Adipose tissue (tissue), 3 donors: ENCODE results near the gene ATP5PB. TPM values are rescaled to one million over a fixed set of nuclear protein-coding genes. Genes with fewer than 3 reads are reported as not detected.

Experiments
- H3K27ac ChIP-seq: one replicate; pipeline ENCODE4 v1.5.1; 2013; ENCODE audit warnings: low read depth, low read length
- WGBS, 3 donors: extraction: QIAGEN DNeasy Blood & Tissue Kit; methylation state at CpG; one replicate each; pipeline ENCODE4 v1.1.7; 2013; 5-methylcytosine and 5-hydroxymethylcytosine counted together
- polyA plus RNA-seq, 3 donors: library from polyadenylated mRNA; stranded (reverse); fragments of 200-250 nt; gene quantifications; one replicate each; pipeline ENCODE4 v1.2.3, GENCODE V29; 2013
- donor health status: healthy with polysubstance abuse.
- donor health status: Bipolar disorder and iron deficiency.
- donor health status: healthy.

ATP5PB gene
- polyA plus RNA-seq, 3 donors: 144 to 252 (median 245) TPM

DNA sequence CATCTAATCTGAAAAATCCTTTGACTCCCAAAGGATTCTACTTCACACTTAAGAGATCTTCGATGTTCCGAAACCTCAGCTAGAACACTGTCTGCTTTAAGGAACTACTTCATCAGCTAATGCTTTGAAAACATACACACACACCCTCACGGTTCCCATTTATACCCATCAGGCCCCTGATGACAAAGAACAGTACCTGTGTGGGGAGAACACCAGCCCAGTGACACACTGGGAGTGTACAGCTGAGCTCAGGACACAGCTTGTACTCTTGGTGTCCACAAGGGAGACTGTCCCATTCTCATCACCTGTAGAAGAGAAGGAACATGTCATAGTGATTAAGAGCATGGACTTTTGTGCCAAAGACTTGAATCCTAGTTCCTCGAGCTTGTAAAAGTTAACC lies 6.8 kb upstream of the ATP5PB start:
- WGBS, 3 donors: 82 to 84% (median 84%) methylated on average over 4 of the region's 4 CpGs
- no peak overlapping the region for H3K27ac ChIP-seq

DNA sequence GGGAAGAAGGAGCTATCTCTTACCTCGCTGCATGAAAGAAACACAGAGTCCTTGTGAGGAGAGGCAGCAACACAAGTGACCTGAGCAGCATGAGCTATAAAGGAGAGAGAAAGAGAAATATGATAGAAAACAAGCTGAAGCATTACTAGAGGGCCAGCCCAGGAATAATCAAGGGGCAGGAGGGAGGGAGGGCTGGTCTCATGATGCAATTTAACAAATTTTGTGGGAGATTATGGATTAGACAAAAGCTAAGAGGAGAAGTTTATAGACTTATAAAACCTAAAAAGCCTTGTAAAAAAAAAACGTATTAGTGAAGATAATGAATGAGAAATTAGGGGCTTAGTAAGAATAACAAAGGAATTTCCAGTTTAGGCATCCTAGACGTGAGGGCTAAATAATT lies 5.2 kb upstream of the ATP5PB start:
- no peak overlapping the region for H3K27ac ChIP-seq
- WGBS, 3 donors: 70 to 90% (median 76%) methylated on average over 3 of the region's 3 CpGs

DNA sequence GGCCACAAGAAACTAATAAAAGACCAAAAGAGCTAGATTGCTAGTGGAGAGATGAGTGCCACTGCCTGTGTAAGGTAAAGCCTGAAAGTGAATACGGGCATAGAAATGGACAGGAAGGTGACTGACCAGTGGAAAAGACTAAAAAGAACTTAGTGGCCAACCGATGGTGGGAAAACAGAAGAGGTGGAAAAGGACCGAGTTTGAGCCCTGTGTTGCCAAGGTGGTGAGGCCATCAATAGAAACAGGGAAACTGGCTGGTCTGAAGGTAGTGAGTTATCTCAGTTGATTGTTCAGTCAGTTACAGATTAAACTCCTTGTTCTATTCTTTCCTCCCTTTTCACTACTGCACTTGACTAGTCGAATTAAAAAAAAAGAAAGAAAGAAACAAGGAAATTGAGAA lies 2.7 kb upstream of the ATP5PB start:
- 49 to 94% (median 82%) methylated on average over 4 of the region's 4 CpGs for WGBS, 3 donors
- H3K27ac ChIP-seq: no peak overlapping the region

DNA sequence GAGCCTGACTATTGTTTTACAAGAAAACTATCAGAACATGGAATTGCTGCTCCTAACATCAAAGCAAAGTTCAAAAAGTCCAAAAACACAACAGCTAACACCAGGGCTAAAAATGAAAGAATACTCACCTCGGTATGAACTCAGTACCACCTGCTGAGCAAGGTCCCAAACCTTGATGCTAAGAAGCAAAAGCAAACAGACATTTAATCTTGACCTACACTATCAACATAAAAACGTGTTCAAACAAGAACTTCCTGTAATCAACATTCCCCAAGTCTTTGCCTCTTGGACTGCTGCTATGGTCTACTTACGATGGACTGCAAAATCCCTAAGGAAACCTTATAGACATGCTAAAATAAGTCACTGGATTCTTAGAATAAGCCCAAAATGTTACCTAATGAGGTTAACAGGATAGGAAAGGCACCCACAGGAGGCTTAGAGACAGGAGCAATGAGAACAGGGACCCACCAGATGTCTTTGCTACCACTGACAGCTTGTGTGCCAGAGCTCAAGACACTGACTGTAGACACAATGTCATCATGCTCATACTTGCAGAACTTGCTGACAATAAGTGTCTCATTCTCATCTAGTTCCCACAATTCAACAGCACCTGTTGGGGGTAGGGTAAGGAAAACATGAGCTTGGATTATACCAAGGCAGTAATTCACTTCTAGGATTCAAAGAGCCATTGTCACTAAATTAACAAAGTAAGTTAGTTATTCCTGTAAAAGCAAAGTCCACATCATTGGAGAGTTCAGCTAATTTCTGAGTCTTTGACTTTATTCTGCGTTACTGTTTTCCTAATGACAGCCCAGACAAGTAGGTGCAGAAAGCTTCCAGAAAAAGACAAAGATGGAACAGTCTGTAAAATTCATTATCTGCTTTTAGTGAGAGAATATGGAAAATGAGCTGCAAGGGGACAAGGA lies 2.0 kb upstream of the ATP5PB start:
- H3K27ac ChIP-seq: no peak overlapping the region
- WGBS, 3 donors: 36 to 71% (median 65%) methylated on average over 4 of the region's 4 CpGs

DNA sequence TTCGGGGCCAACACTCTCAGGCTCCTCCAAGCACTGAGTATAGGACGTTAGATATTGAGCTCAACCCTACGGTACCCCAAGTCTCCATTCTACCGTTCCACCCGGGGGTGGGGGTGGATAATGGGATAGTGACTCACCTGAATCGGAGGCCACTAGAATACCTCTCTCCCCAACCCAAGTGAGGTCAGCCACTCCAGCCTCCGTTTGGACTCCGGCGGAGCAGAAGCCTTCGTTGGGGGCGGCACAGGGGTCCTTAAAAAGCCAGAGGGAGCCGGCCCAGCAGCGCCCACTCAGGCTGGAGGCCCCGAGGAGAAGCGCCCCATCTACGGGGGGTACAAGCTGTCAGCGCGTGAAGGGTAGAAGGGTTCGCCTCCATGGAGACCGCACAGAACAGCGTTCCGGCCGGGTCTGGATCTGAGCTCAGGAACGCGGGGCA lies 764 bp upstream of the ATP5PB start:
- WGBS, 3 donors: 1% methylated on average over 25 of the region's 25 CpGs
- H3K27ac ChIP-seq: no peak overlapping the region

DNA sequence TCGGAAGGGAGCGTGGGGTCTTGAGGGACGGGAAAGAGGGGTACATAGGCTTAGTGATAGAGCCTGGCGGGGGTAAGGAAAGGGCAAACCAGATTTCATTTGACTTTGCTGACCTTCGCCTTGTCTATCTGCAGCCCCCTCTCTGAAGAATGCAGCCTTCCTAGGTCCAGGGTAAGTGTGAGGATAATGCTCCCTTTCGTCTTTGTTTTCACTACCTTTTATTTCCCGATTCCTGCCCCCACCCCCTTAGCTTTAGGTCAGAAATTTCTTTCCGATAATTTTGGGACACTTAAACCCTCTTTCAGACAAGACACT lies 396 bp downstream of the ATP5PB start:
- 0 to 1% (median 1%) methylated on average over 8 of the region's 8 CpGs for WGBS, 3 donors
- H3K27ac ChIP-seq: no peak overlapping the region

DNA sequence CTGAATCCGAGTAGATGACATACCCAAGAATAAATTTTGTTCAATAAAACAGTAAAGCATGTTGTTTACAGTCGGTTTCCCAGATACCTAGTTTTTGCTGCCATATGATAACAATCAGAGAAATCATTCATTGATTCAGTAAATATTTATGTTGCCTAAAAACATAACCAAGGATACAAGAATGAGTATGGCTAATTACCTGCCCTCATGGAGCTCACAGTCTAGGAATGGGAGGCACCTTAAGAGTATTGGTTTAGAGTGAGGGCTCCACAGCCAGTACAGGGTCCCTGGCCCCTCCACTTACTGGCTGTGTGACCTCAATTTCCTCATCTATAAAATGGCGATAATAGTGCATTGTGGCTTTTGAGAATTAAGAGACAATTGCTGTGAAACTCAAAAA lies 921 bp downstream of the ATP5PB start:
- WGBS, 3 donors: 38 to 51% (median 45%) methylated on average over 3 of the region's 3 CpGs
- H3K27ac ChIP-seq: no peak overlapping the region

DNA sequence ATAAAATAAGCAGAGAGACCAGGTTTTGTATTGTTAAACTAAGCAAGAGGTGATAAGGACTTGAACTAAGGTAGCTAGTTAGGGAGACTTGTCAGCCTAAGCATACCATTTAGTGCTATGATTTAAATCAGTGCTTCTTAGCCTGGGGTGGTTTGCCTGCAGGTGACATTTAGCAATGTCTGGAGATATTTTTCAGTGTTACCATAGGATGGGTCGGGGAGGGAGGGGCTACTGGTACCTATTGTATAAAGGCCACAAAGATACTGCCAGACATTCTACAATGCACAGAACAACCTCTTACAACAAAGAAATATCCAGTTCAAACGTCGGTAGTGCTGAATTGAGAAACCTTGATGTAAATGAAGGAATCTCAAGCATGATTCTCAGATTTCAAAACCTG lies 3.3 kb downstream of the ATP5PB start:
- 73 to 79% (median 75%) methylated on average over 3 of the region's 3 CpGs for WGBS, 3 donors
- H3K27ac ChIP-seq: no peak overlapping the region

DNA sequence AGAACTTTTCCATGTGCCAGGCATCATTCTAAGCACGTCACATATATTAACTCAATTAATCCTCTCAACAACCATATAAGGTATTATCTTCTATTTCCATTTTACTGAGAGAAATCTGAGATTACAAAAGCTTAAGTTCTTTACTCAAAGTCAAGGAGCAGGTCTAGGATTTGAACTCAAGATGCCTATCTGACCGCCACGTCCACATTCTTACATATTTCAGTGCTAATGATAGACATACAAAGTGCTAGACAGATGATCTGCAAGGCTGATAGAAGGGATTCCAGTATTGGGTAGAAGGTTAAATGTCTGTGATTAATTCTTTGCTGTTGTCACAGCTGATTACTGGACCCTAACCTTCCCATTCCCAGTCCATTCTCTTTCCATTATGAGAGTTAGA lies 4.4 kb downstream of the ATP5PB start:
- no peak overlapping the region for H3K27ac ChIP-seq
- 86 to 97% (median 90%) methylated on average over 3 of the region's 3 CpGs for WGBS, 3 donors

DNA sequence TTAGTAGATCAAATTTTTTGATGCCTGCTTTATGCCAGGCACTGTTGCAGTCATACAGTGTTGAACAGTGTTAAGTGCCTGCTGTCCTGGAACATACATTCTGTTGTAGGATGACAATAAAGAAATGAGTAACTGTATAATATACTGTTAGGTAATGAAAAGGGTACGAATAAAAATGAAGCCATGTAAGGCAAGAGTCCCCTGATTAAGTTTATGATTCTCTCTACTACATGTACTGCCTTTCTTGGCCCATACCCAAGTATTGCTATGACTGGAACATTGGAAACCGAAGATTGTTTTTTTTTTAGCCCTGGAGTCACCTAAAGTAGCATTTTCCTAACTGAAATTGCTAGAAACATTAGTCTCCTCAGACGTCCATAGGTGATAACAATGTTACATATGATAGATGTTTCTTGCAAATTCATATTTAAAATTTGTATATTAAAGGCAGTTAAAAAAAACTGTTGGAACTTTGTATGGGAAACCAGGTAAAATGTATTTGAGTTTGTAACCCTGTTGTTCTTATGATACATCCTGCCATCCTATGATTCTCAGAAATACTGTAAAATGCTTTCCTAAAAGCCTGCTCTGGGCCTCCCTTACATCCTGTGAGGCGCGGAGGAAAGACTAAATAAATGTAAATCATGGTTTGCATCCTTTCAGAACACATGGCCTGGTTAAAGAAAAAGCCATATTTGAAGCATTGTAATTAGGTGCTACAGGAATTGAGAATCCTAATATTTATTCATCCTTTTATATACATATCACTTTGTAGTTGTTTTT lies 5.8 kb downstream of the ATP5PB start:
- H3K27ac ChIP-seq: no peak overlapping the region
- WGBS, 3 donors: 71 to 72% (median 72%) methylated on average over 5 of the region's 5 CpGs

DNA sequence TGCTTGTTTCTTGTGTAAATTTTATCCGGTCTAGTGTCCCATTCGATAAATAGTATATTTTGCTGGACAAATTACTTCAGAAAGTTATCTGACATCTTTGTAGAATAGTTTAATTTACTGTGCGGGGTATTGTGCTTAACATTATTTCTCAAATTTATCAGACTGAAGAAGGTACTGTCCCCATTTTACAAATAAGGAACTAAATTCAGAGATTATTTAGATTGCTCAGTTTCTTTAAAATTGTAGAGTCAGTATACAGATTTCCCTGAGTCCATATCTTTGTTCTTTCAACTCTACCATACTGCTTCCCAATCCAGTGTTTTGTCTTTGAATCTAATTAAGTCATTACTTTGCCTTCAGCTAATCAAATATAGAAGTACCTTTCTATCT lies 6.4 kb downstream of the ATP5PB start:
- no peak overlapping the region for H3K27ac ChIP-seq
- 91 to 96% (median 95%) methylated on average over 3 of the region's 3 CpGs for WGBS, 3 donors

DNA sequence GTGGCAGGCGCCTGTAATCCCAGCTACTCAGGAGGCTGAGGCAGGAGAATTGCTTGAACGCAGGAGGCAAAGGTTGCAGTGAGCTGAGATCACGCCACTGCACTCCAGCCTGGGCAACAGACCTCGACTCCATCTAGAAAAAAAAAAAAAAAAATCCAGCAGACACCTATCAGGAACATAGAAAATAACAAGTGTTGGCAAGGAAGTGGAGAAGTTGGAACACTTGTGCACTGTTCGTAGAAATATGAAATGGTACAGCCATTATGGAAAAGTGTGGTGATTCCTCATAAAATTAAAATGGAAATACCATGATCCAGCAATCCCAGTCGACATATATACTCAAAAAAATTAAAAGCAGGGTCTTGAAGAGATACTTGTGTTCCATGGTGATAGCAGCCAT lies 12.5 kb downstream of the ATP5PB start:
- WGBS, 3 donors: 95 to 97% (median 95%) methylated on average over 6 of the region's 6 CpGs
- no peak overlapping the region for H3K27ac ChIP-seq

DNA sequence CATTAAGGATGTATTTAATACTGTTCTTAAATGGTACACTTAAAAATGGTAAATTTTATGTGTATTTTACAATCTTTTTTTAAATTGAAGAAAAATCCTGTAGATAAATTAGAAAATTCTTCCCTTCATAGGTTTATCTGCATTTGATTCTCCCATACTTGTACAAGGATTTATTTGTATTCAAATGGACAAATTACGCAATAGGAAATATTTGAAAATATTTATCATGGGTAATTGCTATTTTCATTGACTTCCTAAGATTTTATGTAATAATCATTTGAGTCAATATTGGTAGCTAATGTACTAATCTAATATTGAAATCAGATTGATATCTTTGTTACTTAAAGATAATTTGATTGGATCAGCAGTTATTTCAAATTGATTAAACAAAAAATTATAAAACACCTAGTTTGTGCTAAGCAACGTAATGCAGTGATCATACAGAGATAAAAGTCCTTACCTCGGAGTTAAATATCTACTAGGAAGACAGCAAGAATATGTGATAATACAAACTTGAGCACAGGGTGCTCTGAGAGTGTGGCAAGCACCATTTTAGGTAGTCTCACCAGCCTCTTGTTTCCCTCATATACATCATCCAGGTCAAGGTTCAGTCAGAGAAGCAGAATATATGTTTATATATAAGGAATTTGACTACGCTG lies 13.2 kb downstream of the ATP5PB start:
- H3K27ac ChIP-seq: no peak overlapping the region
- 56 to 93% (median 92%) methylated on average over 4 of the region's 4 CpGs for WGBS, 3 donors

DNA sequence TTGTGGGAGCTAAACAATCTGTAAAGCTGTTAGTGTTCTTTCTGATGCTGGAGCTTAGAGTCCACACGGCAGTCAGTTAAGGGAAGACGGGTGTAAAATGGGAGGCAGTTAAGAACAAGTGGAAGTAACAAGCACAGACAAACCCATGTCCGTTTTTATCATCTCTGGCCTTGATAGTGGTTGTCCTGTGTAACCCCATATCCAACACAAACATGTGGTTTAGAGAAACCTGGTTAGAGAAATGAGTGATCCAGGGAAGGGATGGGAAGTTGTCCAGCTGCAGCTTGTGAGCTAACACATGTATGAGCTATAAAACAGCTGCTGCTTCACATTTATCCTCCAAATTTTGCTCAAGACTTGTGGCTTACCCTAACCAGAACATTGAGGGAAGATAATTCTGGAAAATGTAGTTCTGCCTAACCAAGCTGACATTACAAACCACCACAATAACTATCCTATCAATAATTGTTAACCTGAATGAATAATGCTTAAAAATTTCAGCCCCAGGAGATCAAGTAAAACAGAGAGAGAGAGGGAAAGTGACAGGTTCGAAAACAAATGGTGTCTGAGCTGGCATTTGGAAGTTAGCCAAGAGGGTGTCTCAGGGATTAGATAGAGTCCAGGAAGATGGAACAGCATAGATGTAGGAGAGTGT lies 13.9 kb downstream of the ATP5PB start:
- no peak overlapping the region for H3K27ac ChIP-seq
- 43 to 75% (median 73%) methylated on average over 4 of the region's 4 CpGs for WGBS, 3 donors

DNA sequence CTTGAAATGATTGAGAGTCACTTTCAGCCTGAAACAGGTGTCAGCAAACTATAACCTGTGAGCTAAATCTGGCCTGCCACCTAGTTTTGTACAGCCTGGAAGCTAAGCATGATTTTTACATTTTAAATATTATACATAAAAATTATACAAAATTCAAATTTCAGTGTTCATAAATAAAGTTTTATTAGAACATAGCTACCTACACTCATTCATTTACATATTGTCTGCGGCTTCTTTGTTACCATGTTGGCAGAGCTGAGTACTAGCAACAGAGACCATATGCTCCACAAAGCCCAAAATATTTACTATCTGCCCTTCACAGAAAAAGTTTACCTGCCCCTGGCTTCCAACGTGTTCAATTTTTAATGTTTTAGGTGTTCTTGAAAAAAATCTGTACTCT lies 16.5 kb downstream of the ATP5PB start:
- WGBS, 3 donors: 95 to 99% (median 95%) methylated on average over 2 of the region's 2 CpGs
- no peak overlapping the region for H3K27ac ChIP-seq

DNA sequence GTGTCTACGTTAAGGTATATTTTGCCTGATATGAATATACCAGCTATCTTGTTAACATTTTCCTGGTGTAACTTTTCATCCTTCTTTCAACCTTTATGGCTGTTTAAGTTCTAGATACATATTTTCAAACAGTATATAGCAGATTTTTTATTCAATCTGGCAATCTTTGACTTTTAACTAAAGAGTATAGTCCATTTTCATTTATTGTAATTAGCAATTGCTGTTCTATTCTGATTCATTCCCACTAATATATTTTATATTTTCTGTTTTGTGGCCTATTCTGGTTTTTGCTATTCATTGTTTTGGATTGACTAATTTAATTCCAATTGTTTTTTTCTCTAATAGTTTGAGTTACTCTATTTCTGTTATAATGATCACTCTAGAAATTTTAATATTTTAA lies 17.2 kb downstream of the ATP5PB start:
- no peak overlapping the region for H3K27ac ChIP-seq
- 0% methylated on average over 1 of the region's 1 CpG for WGBS, 3 donors

DNA sequence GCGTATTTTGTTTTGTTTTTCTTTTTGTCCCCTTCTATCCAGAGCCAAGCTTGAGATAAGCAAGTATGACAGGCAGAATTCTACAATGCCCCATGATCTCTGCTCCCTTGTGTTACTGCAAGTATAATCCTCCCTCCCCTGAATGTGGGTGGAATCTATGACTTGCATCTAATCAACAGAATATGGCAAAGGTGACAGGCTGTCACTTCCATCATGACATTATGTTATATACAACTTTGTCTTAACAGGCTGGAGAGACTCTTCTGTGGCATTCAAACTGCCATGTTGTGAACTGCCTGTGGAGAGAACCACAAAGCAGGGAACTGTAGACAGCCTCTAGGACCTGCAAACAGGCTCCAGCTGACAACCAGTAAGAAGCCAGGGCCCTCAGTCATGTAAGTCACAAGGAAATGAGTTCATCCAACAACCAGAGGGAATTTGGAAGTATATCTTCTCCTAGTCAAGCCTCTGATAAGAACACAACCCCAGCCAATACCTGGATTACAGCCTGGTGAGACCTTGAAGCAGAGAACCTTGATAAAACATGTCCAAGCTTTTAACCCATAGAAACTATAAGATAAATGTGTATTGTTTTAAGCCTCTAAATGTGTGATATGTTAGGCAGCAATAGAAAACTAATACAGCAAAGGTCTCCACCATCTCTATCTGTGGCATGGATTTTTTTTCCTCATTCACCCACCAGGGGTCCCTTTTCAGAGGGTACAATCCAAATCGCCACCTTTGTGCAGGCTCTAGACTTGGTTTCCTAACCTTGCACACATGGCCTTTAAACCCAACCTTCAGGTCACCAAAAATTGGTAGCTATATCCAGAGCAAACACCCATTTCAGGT lies 18.8 kb downstream of the ATP5PB start:
- WGBS, 3 donors: 80 to 93% (median 86%) methylated on average over 2 of the region's 2 CpGs
- H3K27ac ChIP-seq: no peak overlapping the region

DNA sequence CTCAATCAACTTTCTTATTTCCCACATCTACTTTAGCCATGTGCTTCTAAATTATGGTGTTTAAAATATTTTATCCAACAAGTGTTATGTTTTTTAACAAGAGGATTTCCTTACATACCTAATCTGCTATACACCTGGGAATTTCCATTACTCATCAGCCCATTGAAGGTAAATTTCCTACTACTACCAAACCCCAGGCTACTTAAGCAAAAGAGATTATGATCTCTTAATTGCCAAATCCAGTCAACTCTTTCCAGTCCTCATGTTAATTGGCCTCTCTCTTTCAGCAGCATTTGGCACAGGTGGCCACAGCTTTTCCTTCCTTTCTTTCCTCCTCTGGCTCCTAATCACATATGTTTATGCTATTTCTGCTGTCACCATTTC lies 19.4 kb downstream of the ATP5PB start:
- no peak overlapping the region for H3K27ac ChIP-seq
